Measurements from ENCODE around the gene TNS4.
"Not testable (repeated sequence)": the region's sequence is repeated elsewhere in the genome, so short reads cannot be mapped to it uniquely, and the experiment has no call there.

TNS4 gene

DNA sequence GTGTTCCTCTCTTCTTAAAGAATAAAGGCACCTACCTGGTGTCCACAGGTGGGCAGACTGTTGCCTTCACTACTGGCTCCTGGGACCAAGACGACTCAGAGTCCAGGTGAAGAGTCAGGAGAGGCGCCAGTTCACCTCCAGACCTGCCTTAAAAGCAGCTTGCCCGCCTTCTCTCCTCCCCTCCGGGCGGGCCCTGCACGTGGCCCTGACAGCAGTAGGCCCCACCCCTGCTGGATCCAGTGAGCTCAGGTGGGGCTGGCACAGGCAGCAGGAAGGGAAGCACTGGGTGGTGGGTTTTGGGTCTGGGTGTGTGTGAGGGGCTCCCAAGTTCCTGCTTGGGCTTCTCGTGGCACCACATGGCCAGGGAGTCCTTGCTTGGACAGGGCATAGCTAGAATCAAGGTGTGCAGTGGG lies at the start of gene TNS4:
Gene TNS4 (minus strand): TSS at position 125 of the 413 bp plus-strand sequence. CDS start 5,198 bp downstream, outside the sequence.
- no peak for DNase-seq

- DNase-seq, result no peak
Observed at GRCh38 chr17:40550608-40551007, 49.2 kb upstream of the TNS4 start.

DNA sequence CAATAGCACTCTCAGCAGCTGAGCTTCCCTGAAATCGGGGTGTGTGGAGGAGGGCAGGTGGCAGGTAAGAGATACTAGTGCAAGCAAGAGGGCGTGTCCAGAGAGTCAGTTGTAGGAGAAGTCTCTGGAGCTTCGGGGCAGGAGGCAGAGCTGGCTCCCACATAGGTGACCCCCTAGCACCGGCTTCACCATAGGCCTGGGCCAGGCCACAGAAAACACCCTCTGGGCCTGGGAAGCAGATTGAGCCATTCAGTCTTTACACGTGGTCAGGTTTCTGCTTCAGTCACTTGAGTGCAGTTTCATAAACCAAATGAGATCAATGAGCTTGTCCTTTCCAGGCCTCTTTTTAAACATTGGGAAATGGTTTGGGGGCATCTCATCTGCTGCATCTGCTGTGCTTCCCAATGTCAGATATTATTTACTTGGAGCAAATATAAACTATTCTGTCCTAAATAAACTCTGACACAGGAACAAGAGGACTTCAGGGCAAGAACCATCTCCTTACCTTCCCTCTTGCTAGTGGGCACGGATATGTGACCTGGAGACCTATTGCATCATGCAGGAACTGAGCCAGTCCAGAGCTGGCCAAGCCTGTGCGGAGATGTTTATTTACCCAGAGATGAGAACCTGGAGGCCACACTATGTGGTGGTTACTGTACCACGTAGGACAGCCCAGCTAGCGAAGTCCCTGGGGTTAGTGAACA lies 47.7 kb upstream of the TNS4 start:
- DNase-seq, result no peak

DNA sequence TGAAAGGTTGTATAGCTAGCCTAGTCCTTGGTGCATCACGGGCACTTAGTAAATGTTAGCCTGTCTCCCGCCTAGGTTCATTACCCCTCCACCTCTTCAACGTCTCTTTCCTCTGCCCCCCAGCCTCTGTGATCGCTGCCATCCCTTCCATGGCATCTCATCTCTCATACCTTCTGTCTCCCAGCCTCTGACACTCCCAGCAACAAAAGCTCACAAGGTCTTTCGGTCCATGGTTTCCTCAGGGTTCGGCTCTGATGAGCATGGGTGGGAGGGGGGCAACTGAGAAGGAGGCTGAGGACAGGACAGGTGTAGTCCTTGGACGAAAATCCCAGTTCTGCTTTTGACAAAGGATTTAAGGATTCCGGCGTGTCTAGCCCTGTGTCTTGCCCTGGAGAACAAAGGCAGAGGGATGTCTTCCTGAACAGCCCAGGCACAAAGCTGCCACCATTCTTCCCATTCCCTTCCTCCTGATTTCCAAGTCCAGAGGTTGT lies 47.1 kb upstream of the TNS4 start:
- no peak for DNase-seq

- DNase-seq, result no peak
Observed at GRCh38 chr17:40547785-40548478, 46.5 kb upstream of the TNS4 start.

DNA sequence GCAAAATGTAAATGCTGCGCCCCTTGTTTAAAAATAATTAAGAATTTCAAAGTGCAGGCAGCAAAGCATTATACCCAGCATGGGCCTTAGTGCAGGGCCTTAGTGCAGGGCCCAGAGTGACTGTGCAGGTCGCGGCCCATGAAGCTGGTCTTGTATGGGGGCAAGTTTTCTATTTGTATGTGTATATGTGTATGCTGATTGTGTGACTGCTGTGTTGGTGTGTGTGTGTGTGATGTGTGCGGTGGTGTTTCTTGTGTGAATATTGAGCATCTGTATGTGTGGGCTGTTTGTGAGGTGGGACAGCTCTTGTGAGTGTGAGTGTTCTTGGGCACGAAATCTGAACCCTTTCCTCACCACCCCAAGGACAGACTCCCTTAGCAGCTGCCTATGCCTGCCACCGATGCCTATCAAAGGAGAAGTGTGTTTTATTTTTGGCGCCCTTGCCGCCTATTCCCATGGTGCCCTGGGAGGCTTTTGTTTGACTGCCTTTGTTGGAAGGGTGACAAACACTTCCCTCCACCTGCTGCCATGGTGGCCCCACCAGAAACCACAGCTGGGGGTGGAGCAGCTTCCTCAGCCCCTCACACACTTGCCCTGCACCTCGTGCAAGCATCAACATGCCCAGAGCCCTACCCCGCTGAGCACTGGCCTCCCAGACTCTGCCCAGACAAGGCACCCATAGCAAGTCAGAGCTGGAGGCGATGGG lies 45.8 kb upstream of the TNS4 start:
- DNase-seq, result no peak

DNA sequence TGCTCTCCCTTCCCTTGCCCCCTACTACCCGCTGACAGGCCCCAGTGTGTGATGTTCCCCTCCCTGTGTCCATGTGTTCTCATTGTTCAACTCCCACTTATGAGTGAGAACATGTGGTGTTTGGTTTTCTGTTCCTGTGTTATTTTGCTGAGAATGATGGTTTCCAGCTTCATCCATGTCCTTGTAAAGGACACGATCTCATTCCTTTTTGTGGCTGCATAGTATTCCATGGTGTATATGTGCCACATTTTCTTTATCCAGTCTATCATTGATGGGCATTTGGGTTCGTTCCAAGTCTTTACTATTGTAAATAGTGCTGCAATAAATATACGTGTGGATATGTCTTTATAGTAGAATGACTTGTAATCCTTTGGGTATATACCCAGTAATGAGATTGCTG lies 45.1 kb upstream of the TNS4 start:
- not testable (repeated sequence) for DNase-seq

GRCh38 chr17:40545660-40546059 lies 44.2 kb upstream of the TNS4 start:
- DNase-seq, result no peak

DNA sequence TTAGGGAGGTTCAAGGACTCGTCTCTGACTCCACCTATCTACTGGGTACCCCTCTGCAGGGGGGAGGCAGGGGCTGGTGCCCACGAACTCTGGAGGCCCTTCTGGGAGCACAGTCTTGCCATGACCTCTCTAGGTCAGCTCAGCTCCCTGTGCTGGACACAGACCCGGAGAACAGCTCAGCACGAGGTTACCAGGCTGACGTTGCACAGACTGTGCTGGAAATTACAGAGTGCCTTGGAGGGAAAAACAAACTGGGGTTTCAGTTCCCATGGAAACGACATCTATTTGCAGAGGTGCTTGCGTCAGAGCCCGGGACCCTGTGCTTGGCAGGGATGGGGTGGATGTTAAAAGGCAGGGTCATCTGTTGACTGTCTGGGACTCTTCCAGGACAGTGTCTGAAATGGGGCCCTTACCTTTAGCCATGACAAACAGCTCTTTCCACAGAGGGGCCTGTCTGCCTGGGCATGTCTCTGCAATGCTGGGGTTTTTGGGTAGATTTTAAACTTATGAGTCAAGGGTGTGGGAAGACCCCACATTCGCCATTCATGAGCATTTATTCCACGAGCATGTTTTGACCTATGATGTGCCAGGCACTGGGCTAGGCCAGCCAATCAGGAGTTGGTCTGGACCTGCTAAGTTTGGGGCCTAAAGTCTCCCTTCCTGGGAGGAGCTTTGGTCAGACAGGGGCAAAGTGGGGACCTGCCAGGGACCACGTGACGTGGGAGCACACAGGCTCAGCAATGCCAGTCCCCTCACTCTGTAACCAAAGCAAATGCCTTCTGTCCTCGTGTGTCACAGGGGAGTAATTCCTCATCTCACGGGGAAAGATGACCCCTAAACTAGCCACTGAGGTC lies 41.4 kb upstream of the TNS4 start:
- DNase-seq, result no peak

DNA sequence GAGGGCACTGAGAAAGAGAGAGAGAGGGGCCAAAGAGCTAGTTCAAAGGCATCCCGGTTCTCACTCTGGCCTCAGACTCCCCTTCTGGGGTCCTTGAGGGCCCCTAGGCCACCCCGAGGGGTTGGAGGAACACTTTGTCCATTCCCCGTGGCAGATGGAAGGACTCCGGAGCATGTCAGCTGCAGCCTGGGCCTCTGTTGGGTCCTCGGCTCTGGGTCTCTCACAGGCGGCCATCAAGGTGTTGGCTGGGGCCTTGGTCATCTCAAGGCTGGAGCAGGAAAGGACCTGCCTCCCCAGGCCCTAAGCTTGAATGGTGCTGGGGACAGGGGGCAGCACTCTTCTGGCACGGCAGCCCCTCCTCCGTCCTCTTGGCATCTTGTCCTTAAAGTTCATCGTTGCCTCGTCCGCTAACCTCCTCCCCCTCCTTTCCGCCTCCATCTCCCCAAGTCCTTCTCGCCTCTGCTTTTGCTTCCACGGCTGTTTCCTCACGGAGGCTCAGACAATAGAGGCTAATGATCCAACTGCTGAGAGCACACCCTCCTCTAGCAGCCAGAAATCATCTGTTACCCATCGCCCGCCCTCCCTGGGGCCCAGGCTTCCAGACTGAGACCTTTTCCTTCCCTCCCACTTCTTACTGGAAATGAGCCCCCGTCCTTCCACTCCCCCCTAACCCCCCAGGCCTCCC lies 40.6 kb upstream of the TNS4 start:
- DNase-seq, result no peak

DNA sequence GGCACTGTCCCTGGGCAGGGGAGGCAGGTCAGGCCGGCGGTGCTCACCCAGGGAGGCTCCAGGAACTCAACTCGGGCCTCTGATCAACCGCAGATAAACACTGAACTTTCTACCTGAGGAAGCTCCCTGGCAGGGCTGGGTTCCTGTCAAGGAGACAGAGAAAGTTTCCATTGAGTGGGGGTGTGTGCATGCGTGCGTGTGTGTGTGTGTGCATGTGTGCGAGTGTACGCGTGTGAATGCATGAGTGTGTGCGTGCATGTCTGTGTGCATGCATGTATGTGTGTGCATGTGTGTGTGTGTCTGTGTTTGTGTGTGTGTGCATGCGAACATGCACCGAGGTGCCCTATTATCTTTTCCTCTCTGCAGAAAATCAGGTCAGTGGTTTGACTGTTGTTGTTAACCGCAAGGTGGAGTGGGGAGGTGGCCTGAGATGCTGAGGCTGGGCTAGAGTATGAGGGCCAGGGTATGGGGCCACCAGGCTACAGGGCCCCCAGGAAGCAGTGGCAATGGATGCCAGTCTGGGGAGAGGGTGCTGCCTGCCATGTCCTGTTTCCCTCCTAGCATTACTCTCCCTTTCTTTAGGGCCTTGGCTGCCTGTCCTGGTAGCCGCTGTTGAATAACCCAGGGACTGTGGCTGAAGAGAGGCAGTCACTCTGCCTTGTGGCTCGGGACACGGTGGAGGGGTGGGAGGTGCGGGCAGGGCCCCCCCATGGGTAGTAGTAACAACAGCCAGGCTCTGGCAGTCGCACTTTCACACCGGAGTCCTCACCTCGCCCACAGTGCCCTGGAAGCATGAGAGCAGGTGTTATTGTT lies 39.8 kb upstream of the TNS4 start:
- DNase-seq, result no peak

- DNase-seq, result no peak
Observed at GRCh38 chr17:40540448-40540847, 39.0 kb upstream of the TNS4 start.

DNA sequence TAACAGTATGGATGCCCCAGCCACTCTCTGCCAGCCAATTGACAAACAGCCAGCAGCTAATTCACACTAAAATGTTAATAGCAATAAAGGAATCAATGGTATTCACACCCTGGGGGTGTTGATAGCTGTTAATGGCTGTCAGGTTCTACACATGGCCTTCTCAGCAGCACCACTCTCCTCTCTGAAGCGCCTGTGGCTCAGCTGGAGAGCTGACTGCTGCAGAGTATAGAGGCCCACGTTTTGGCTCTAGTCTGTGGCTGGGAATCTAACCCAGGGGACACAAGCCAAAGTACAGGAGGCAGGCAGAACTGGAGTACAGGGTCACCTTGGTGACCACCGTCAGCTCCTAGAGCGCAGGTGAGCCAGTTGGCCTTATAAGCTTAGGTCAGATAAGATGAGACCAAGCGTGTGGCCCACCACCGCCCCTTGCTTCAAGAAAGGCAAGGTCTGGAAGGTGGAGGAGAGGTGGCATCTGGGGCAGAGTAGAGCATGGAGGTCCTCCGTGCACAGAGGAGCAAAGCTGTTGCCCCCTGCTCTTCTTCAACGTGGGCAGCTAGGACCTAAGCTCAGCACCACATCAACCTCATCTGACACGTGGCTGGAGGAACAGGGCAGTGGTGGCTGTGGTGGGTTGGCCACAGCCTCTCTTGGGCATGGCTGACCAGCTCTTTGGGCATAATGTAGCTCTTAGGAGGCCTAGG lies 38.4 kb upstream of the TNS4 start:
- no peak for DNase-seq

GRCh38 chr17:40538936-40539705 lies 37.7 kb upstream of the TNS4 start:
- DNase-seq, result no peak

- no peak for DNase-seq
Observed at GRCh38 chr17:40538019-40538935, 36.9 kb upstream of the TNS4 start.

DNA sequence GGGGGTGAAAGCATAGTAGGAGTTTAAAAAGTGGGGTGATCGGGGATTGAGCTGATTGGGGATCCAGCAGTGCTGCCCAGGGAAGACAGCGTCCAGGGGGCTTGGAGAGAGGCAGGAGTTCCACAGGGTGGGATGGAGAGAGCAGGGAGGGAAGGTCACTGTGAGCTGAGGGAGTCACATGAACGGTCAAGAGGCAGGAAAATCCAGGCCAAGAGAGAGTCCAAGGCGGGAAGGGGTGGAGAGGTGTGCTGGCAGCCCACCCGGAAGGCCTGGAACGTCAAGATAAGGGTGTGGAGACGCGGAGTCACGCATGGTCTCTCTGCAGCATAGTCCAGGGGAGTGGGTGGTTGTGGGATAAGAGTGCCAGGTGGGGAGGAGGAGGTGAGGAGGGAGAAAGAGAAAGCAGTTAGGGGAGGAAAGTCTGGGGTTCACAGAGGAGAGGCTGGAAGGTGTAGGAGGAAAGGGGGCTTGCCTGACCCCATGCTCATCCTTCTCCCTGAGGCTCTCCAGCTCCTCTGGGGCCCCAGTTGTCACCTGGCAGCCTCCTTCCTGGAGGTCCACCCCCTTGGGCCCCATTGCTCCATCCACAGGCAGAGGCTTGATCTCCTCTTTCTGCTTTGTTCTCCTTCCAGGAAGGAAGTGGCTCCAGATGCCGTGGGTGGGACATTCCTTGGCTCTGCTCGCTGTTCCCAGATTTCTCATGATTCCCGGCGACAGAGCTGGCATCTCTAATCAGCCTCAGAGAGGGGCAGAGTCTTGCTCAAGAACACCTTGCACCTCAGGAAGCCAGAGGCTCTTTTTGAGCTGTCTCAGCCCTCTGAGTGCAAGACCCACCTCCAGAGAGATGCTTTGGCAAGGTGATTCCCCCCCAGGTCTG lies 35.1 kb upstream of the TNS4 start:
- no peak for DNase-seq

DNA sequence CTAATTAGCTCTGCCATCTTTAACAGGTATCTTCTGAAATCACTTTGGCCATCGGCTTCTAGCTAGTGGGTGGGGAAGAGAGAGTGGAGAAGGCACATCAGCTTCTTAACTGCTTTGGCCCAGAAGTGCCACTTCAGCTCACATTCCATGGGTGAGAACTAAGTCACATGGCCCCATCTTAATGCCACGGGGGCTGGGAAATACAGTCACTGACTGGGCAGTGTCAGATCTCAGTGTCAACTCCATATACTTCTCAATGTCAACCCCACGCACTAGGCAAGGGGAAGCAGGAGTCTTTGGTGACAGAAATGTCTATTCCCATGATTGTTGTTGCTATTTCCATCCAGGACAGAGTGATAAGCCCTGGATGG lies 34.5 kb upstream of the TNS4 start:
- no peak for DNase-seq

- DNase-seq, result no peak
Observed at GRCh38 chr17:40535438-40535837, 34.0 kb upstream of the TNS4 start.
